K562 (cell line): ENCODE results near the gene JPT1. TPM values are rescaled to one million over a fixed set of nuclear protein-coding genes. Genes with fewer than 3 reads are reported as not detected.

Experiments
- E2F3 ChIP-seq: fragments of 250-450 bp; sonication (Bioruptor Pico); IDR thresholded peaks from 2 replicates; pipeline ENCODE4 v1.4.0; 2020; ENCODE audit warnings: mild to moderate bottlenecking
- EHMT2 ChIP-seq: fragments of 450-650 bp; IDR thresholded peaks from 2 replicates; pipeline ENCODE4 v1.6.1; 2018; ENCODE audit warnings: antibody characterized with exemption
- ESRRA ChIP-seq: fragments of 450-650 bp; IDR thresholded peaks from 2 replicates; pipeline ENCODE4 v1.6.1; 2014; ENCODE audit warnings: low read depth, mild to moderate bottlenecking, moderate library complexity, borderline replicate concordance
- GTF2E2 ChIP-seq: fragments of 200-800 bp; sonication (Bioruptor generic); IDR thresholded peaks from 2 replicates; pipeline ENCODE4 v1.6.1; 2016; ENCODE audit warnings: missing genetic modification characterization, missing compliant biosample characterization
- JUNB ChIP-seq: fragments of 450-650 bp; formaldehyde crosslinking; conservative IDR thresholded peaks from 2 replicates; pipeline ENCODE4 v1.4.0; 2020; ENCODE audit warnings: mild to moderate bottlenecking
- PHF21A ChIP-seq: fragments of 450-650 bp; IDR thresholded peaks from 2 replicates; pipeline ENCODE4 v1.6.1; 2017; ENCODE audit warnings: low read depth, borderline replicate concordance
- RHOXF2B ChIP-seq: fragments of 250-450 bp; sonication (Bioruptor Pico); conservative IDR thresholded peaks from 2 replicates; pipeline ENCODE4 v1.5.1; 2021
- SAP30 ChIP-seq: fragments of 200-600 bp; sonication (generic); IDR thresholded peaks from 2 replicates; pipeline ENCODE4 v1.6.1; 2012; ENCODE audit warnings: borderline replicate concordance, low read depth, mild to moderate bottlenecking, moderate library complexity, low read length, control low read depth, inconsistent platforms; ENCODE audit not compliant: insufficient read depth, poor library complexity, severe bottlenecking
- SMARCA5 ChIP-seq: fragments of 450-650 bp; IDR thresholded peaks from 2 replicates; pipeline ENCODE4 v1.6.1; 2016
- SP2 ChIP-seq: IDR thresholded peaks from 2 replicates; pipeline ENCODE4 v1.6.1; 2011; ENCODE audit warnings: mild to moderate bottlenecking, low read depth, low read length, moderate library complexity; ENCODE audit not compliant: poor library complexity, severe bottlenecking; ENCODE audit errors: extremely low read depth
- TBL1XR1 ChIP-seq, 2 experiments: IDR thresholded peaks; 2 replicates each; pipeline ENCODE4 v1.6.1; 2012; ENCODE audit warnings: improper control_type of control experiment in 2 of 2, low read length in 2 of 2, mild to moderate bottlenecking in 1 of 2
- ZBTB17 ChIP-seq: fragments of 450-650 bp; formaldehyde crosslinking; IDR thresholded peaks from 2 replicates; pipeline ENCODE4 v1.4.0; 2020; ENCODE audit warnings: mild to moderate bottlenecking
- ZBTB7A ChIP-seq: IDR thresholded peaks from 2 replicates; pipeline ENCODE4 v1.6.1; 2011; ENCODE audit warnings: low read depth, mild to moderate bottlenecking, low read length, moderate library complexity, borderline replicate concordance; ENCODE audit not compliant: control insufficient read depth
- ZFX ChIP-seq: sonication (generic); formaldehyde crosslinking; IDR thresholded peaks from 2 replicates; pipeline ENCODE4 v1.8.0; 2022; ENCODE audit warnings: mild to moderate bottlenecking, missing genetic modification reagents, moderate library complexity
- ZNF140 ChIP-seq: fragments of 250-450 bp; sonication (Bioruptor Pico); IDR thresholded peaks from 2 replicates; pipeline ENCODE4 v1.8.0; 2021; ENCODE audit warnings: moderate library complexity, mild to moderate bottlenecking, inconsistent platforms
- ZNF766 ChIP-seq: fragments of 200-800 bp; sonication (Bioruptor generic); conservative IDR thresholded peaks from 2 replicates; pipeline ENCODE4 v1.6.1; 2016; ENCODE audit warnings: missing genetic modification characterization, missing compliant biosample characterization
- polyA plus RNA-seq, 8 experiments: library from polyadenylated mRNA; depleted of rRNA in 4 of 8; stranded (reverse) in 5 of 8; unstranded in 3 of 8; fragments of >200 nt; fragmentation: Nextera tagmentation in 2 of 8; fragmentation: Illumina TruSeq in 1 of 8; extraction: Ambion mirVana in 2 of 8; extraction: Trizol in 1 of 8; gene quantifications; 2 replicates each; pipeline versions ENCODE4 v1.2.1 to v1.2.3, GENCODE V29; 2011 to 2014; ENCODE audit warnings: inconsistent platforms in 1 of 8, missing spikeins in 1 of 8
- total RNA-seq, 7 experiments: library from RNA; depleted of rRNA in 6 of 7; stranded (reverse); fragments of >200 nt in 6 of 7; fragmentation: Illumina TruSeq in 2 of 7; extraction: Trizol in 2 of 7; gene quantifications; 2 replicates each; pipeline versions ENCODE4 v1.2.1 to v1.2.3, GENCODE V29; 2011 to 2021; ENCODE audit warnings: low replicate concordance in 1 of 7
- TF ChIP-seq, protein P1 (sequence below), 2 experiments: IDR thresholded peaks; 2 replicates each; pipeline ENCODE4 v1.6.1; 2011; ENCODE audit warnings: borderline replicate concordance in 1 of 2, control low read depth in 1 of 2, low read depth in 1 of 2, low read length in 1 of 2, mild to moderate bottlenecking in 1 of 2, mixed read lengths in 1 of 2, moderate library complexity in 1 of 2; ENCODE audit not compliant: insufficient read depth in 1 of 2, insufficient read length in 1 of 2, poor library complexity in 1 of 2, severe bottlenecking in 1 of 2; ENCODE audit errors: extremely low read depth in 1 of 2
- TF ChIP-seq, protein P2 (sequence below), 2 experiments: IDR thresholded peaks in 1 of 2; conservative IDR thresholded peaks in 1 of 2; 2 replicates each; pipeline ENCODE4 v1.6.1; 2016; ENCODE audit warnings: low read depth in 2 of 2, mild to moderate bottlenecking in 1 of 2, missing compliant biosample characterization in 1 of 2, missing genetic modification characterization in 1 of 2, moderate library complexity in 1 of 2
- TF ChIP-seq, protein P3 (sequence below): sonication (generic); formaldehyde crosslinking; IDR thresholded peaks from 2 replicates; pipeline ENCODE4 v1.8.0; 2022; ENCODE audit warnings: mild to moderate bottlenecking, missing genetic modification reagents

The JPT1 gene
- total and polyA plus RNA-seq, 9 of the 15 experiments (the other 6 are each of a cell fraction or from before 2014, with no cell fraction given): 56.7 to 292 (median 144) TPM

DNA sequence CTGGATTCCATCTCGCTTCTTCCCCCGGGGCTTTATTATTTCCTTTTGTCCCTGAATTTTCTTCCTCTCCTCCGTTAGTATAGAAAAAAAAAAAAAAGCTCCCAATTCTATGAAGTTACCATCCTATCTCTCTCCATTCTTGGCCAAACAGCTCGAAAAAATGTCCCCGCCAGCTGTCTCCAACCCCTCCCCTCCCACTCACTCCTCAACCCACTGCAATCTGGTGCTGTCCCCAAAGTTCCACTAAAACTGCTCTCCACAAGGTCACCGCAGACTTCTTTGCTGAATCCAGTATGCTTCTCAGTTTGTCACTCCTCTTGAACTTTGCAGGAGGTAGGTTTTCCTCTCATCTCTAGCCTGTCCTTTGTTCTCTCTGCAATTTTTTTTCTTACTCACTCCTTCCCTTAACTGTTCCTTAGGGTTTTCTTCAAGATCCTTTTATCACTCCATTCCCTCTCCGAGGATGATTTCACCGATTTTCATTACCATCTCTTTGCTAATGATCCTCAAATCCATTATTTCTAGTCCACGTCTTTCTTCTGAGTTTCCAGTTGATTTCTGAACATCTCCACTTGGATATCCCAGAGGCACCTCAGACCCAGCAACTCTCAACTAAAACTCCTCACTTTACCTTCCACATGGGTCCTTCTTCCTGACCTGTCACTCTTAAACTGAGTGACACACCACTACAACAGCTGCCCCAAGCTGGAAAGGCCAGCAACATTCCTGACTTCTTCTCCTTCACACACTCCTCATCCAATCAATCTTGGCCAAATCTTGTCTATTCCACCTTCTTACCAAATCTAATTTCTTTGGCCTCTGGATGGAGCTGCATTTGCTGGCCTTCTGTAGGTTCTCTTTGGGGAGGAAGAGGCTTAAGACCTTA is 29.9 kb upstream of the JPT1 start (continued):
- TF ChIP-seq, protein P1, sequence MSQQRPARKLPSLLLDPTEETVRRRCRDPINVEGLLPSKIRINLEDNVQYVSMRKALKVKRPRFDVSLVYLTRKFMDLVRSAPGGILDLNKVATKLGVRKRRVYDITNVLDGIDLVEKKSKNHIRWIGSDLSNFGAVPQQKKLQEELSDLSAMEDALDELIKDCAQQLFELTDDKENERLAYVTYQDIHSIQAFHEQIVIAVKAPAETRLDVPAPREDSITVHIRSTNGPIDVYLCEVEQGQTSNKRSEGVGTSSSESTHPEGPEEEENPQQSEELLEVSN (IDR thresholded peaks at IDR 0.05; ENCODE audit: borderline replicate concordance in 1 of 2, extremely low read depth in 1 of 2, insufficient read depth in 1 of 2, insufficient read length in 1 of 2, low read depth in 1 of 2, low read length in 1 of 2, poor library complexity in 1 of 2, severe bottlenecking in 1 of 2): no peak
- TF ChIP-seq GTF2E2 (tag) (no peak), ZNF766 (CRISPR knock-in tag) (no peak), TBL1XR1 (IDR thresholded peaks at IDR 0.05; ENCODE audit: low read length in 2 of 2) (no peak), RHOXF2B (CRISPR knock-in tag) (no peak), SAP30 (no peak), ZBTB7A (no peak), SMARCA5 (peak; percentile 54; the same call in 1 of the 2 replicates), JUNB (CRISPR knock-in tag) (no peak), ESRRA (peak; percentile 14; the same call in 1 of the 2 replicates), PHF21A (no peak), ZBTB17 (no peak), ZNF140 (CRISPR knock-in tag) (no peak), E2F3 (no peak), EHMT2 (no peak), ZFX (CRISPR knock-in tag) (no peak), SP2 (no peak)
- TF ChIP-seq, protein P2, sequence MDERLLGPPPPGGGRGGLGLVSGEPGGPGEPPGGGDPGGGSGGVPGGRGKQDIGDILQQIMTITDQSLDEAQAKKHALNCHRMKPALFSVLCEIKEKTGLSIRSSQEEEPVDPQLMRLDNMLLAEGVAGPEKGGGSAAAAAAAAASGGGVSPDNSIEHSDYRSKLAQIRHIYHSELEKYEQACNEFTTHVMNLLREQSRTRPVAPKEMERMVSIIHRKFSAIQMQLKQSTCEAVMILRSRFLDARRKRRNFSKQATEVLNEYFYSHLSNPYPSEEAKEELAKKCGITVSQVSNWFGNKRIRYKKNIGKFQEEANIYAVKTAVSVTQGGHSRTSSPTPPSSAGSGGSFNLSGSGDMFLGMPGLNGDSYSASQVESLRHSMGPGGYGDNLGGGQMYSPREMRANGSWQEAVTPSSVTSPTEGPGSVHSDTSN (CRISPR knock-in tag; IDR thresholded peaks at IDR 0.05; ENCODE audit: low read depth): no peak
- TF ChIP-seq, protein P2 (tag; conservative IDR thresholded peaks at IDR 0.05; ENCODE audit: low read depth): no peak
- TF ChIP-seq, protein P3, sequence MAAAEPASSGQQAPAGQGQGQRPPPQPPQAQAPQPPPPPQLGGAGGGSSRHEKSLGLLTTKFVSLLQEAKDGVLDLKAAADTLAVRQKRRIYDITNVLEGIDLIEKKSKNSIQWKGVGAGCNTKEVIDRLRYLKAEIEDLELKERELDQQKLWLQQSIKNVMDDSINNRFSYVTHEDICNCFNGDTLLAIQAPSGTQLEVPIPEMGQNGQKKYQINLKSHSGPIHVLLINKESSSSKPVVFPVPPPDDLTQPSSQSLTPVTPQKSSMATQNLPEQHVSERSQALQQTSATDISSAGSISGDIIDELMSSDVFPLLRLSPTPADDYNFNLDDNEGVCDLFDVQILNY (CRISPR knock-in tag): no peak
